ENCODE results near the gene SMURF2. TPM values are rescaled to one million over a fixed set of nuclear protein-coding genes. Genes with fewer than 3 reads are reported as not detected.

Gene SMURF2
- total and polyA plus RNA-seq, 10 of the 15 experiments (the other 5 are each of a cell fraction or from before 2014, with no cell fraction given) = 2.8 to 13.4 (median 7.5) TPM

GRCh38 chr17:64647817-64648216 lies 14.3 kb downstream of the SMURF2 start:
- Histone ChIP-seq H3K27me3 (replicated peaks in 1 of 2; ENCODE audit: control insufficient read depth in 2 of 2, insufficient read depth in 2 of 2, low read length in 1 of 2) (no peaks in the 10 kb centered on the region), H2AFZ (ENCODE audit: control insufficient read depth, low read depth, low read length) (no peak overlapping the region), H3K27ac (ENCODE audit: control insufficient read depth, insufficient read depth) (no peak overlapping the region), H3K4me1 (ENCODE audit: control insufficient read depth, insufficient read depth, low read length) (peaks cover 7% of the 10 kb centered on the region), H3K4me2 (ENCODE audit: control insufficient read depth, insufficient read depth) (no peak overlapping the region), H3K4me3 (no peak overlapping the region), H3K9me3 (replicated peaks; ENCODE audit: control insufficient read depth, insufficient read depth, low read length) (no peaks in the 10 kb centered on the region), H3K36me3 (ENCODE audit: control insufficient read depth in 2 of 2, insufficient read depth in 2 of 2, low read length in 1 of 2) (no peaks in the 10 kb centered on the region; a peak in 3 of 4 replicates), H4K20me1 (ENCODE audit: control insufficient read depth, insufficient read depth) (no peaks in the 10 kb centered on the region), H3K79me2 (ENCODE audit: control insufficient read depth, insufficient read depth, low read length) (peaks cover 9% of the 10 kb centered on the region), H3K9ac (ENCODE audit: control insufficient read depth, insufficient read depth, low read length) (no peak overlapping the region)
- SMC1A ChIA-PET (ENCODE audit: uncharacterized antibody, unreplicated experiment) = interaction anchor here (1.1 to 10.6 kb wide), 9 partner anchors 9 to 227 kb away, joined by 3 to 133 read pairs (median 6); partner anchors contain the start of gene CEP95
- no TSS peak for BruUV-seq (replicated peaks)
- CTCF ChIA-PET = interaction anchor here (0.5 to 7.5 kb wide), 10 partner anchors 9 to 228 kb away, joined by 3 to 122 read pairs (median 12); partner anchors contain the start of gene POLG2
- POLR2A ChIA-PET = interaction anchor here (0.6 kb wide), 1 partner anchor 228 kb away, joined by 6 read pairs; no protein-coding TSS in a partner anchor
- TF ChIP-seq PKNOX1 (IDR thresholded peaks at IDR 0.05) = no peak
- TF ChIP-seq TCF3 (IDR thresholded peaks at IDR 0.05; ENCODE audit: borderline replicate concordance, insufficient read depth, low read depth, low read length) = no peak
- no peak for TF ChIP-seq IKZF1 (conservative IDR thresholded peaks at IDR 0.05)
- no peak for TF ChIP-seq NR2F1 (conservative IDR thresholded peaks at IDR 0.05)
- TF ChIP-seq PAX5 (IDR thresholded peaks at IDR 0.05; ENCODE audit: borderline replicate concordance, low read depth, low read length) = no peak
- TF ChIP-seq ZSCAN29 (IDR thresholded peaks at IDR 0.05) = no peak
- no peak for TF ChIP-seq SPI1 (IDR thresholded peaks at IDR 0.05; ENCODE audit: borderline replicate concordance, insufficient read depth, low read depth, low read length)
- no peak for TF ChIP-seq RAD21 (IDR thresholded peaks at IDR 0.05; ENCODE audit: insufficient read depth, low read depth, low read length)
- no peak for TF ChIP-seq KDM1A (IDR thresholded peaks at IDR 0.05; ENCODE audit: borderline replicate concordance)
- TF ChIP-seq JUND (IDR thresholded peaks at IDR 0.05; ENCODE audit: low read depth, low read length) = no peak
- no peak for TF ChIP-seq JUNB (IDR thresholded peaks at IDR 0.05)
- TF ChIP-seq YBX1 (IDR thresholded peaks at IDR 0.05) = no peak
- no peak for TF ChIP-seq CTCF (IDR thresholded peaks at IDR 0.05 in 2 of 3, conservative IDR thresholded peaks at IDR 0.05 in 1 of 3; ENCODE audit: control insufficient read depth in 2 of 3, extremely low read depth in 1 of 3, insufficient read depth in 1 of 3, low read depth in 3 of 3, low read length in 3 of 3)
- TF ChIP-seq SMARCA5 (IDR thresholded peaks at IDR 0.05) = no peak
- TF ChIP-seq PML (IDR thresholded peaks at IDR 0.05; ENCODE audit: low read length) = no peak
- no peak for TF ChIP-seq ZNF687 (IDR thresholded peaks at IDR 0.05)
- TF ChIP-seq SUZ12 (IDR thresholded peaks at IDR 0.05; ENCODE audit: unreplicated experiment) = no peak
- no peak for TF ChIP-seq RFX5 (IDR thresholded peaks at IDR 0.05; ENCODE audit: low read depth, low read length)
- TF ChIP-seq RUNX3 (IDR thresholded peaks at IDR 0.05; ENCODE audit: low read length) = no peak
- TF ChIP-seq FOS (IDR thresholded peaks at IDR 0.05; ENCODE audit: borderline replicate concordance, extremely low read depth, insufficient read length) = no peak
- no peak for FAIRE-seq
- WGBS (ENCODE audit: insufficient coverage, insufficient replicate concordance, low lambda C conversion rate, missing lambda C conversion rate) = 100% methylated on average over 1 of the region's 1 CpG
- RAD21 ChIA-PET (ENCODE audit: unreplicated experiment) = interaction anchor here (1.1 to 7.8 kb wide), 5 partner anchors 13 to 227 kb away, joined by 4 to 100 read pairs (median 7); no protein-coding TSS in a partner anchor
- intact Hi-C loops (cut with micrococcal nuclease; ENCODE audit: unreplicated experiment) = loop anchor here (2.0 to 5.0 kb wide), 3 partner anchors 91 to 341 kb away; partner anchors contain the start of genes CEP95 and DDX5
- no peak for ATAC-seq
- DNase-seq (ENCODE audit: low read depth, low spot score) = no peak
- in situ Hi-C loops (cut with MboI) = loop anchor here (10.0 kb wide), 1 partner anchor 143 kb away; the partner anchor contains the start of genes CEP95 and DDX5
